Mammary epithelial cell (primary cell): ENCODE results near the gene CELA3B.
"Not testable (repeated sequence)": the region's sequence is repeated elsewhere in the genome, so short reads cannot be mapped to it uniquely, and the experiment has no call there.

Experiments used
- EZH2 ChIP-seq: IDR thresholded peaks from 2 replicates; pipeline ENCODE4 v1.6.1; 2012; ENCODE audit warnings: low read length, inconsistent platforms, borderline replicate concordance
- TF ChIP-seq, protein P1 (sequence below), 2 donors: IDR thresholded peaks in 1 of 2; conservative IDR thresholded peaks in 1 of 2; 2 replicates each; pipeline ENCODE4 v1.5.1; 2011 to 2012; ENCODE audit warnings: inconsistent platforms in 2 of 2, low read length in 2 of 2, mild to moderate bottlenecking in 2 of 2, control low read depth in 1 of 2, low read depth in 1 of 2; ENCODE audit not compliant: insufficient read depth in 1 of 2; ENCODE audit errors: extremely low read depth in 1 of 2

DNA sequence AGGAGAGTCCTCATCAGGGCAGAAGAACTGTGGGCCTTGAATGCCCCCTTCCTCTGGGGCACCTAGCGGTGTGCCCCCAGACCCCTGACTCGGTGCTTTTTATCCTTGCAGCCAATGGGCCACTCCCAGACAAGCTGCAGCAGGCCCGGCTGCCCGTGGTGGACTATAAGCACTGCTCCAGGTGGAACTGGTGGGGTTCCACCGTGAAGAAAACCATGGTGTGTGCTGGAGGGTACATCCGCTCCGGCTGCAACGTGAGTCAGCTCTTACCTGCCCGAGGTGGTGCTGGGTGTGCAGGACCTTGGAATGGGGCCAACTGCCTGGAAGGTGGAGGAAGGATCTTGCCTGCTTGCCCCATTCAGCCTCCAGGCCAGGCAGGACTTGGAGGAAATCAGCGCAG, 30.4 kb downstream of the CELA3B start:
- TF ChIP-seq, protein P1, sequence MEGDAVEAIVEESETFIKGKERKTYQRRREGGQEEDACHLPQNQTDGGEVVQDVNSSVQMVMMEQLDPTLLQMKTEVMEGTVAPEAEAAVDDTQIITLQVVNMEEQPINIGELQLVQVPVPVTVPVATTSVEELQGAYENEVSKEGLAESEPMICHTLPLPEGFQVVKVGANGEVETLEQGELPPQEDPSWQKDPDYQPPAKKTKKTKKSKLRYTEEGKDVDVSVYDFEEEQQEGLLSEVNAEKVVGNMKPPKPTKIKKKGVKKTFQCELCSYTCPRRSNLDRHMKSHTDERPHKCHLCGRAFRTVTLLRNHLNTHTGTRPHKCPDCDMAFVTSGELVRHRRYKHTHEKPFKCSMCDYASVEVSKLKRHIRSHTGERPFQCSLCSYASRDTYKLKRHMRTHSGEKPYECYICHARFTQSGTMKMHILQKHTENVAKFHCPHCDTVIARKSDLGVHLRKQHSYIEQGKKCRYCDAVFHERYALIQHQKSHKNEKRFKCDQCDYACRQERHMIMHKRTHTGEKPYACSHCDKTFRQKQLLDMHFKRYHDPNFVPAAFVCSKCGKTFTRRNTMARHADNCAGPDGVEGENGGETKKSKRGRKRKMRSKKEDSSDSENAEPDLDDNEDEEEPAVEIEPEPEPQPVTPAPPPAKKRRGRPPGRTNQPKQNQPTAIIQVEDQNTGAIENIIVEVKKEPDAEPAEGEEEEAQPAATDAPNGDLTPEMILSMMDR (conservative IDR thresholded peaks at IDR 0.05 in 1 of 2, IDR thresholded peaks at IDR 0.05 in 1 of 2; ENCODE audit: extremely low read depth in 1 of 2, insufficient read depth in 1 of 2, low read depth in 1 of 2, low read length in 2 of 2) = not testable (repeated sequence)
- TF ChIP-seq EZH2 = not testable (repeated sequence)
